AG09309 (cell line): ENCODE results near the gene TBC1D30.

ENCODE experiments used
- DNase-seq: peaks from one replicate; pipeline ENCODE4 v3.0.0-alpha.2; 2010; ENCODE audit warnings: low read depth
- H3K4me3 ChIP-seq: 2 replicates; pipeline ENCODE4 v1.5.1; 2011; ENCODE audit warnings: mild to moderate bottlenecking, low read depth, low read length, moderate library complexity; ENCODE audit not compliant: control insufficient read depth
- TF ChIP-seq, protein P1 (sequence below): IDR thresholded peaks from 2 replicates; pipeline ENCODE4 v1.5.1; 2011; ENCODE audit warnings: mild to moderate bottlenecking, low read depth, low read length, inconsistent platforms; ENCODE audit not compliant: insufficient read depth, control insufficient read depth; ENCODE audit errors: missing control alignments

Gene TBC1D30

GRCh38 chr12:64782191-64782876 is 42.1 kb upstream of the TBC1D30 start:
- no peak overlapping the region for H3K4me3 ChIP-seq
- DNase-seq: no peak
- TF ChIP-seq, protein P1, sequence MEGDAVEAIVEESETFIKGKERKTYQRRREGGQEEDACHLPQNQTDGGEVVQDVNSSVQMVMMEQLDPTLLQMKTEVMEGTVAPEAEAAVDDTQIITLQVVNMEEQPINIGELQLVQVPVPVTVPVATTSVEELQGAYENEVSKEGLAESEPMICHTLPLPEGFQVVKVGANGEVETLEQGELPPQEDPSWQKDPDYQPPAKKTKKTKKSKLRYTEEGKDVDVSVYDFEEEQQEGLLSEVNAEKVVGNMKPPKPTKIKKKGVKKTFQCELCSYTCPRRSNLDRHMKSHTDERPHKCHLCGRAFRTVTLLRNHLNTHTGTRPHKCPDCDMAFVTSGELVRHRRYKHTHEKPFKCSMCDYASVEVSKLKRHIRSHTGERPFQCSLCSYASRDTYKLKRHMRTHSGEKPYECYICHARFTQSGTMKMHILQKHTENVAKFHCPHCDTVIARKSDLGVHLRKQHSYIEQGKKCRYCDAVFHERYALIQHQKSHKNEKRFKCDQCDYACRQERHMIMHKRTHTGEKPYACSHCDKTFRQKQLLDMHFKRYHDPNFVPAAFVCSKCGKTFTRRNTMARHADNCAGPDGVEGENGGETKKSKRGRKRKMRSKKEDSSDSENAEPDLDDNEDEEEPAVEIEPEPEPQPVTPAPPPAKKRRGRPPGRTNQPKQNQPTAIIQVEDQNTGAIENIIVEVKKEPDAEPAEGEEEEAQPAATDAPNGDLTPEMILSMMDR: no peak

GRCh38 chr12:64785838-64786237 is 38.6 kb upstream of the TBC1D30 start:
- no peak overlapping the region for H3K4me3 ChIP-seq
- no peak for DNase-seq
- TF ChIP-seq, protein P1: no peak

DNA sequence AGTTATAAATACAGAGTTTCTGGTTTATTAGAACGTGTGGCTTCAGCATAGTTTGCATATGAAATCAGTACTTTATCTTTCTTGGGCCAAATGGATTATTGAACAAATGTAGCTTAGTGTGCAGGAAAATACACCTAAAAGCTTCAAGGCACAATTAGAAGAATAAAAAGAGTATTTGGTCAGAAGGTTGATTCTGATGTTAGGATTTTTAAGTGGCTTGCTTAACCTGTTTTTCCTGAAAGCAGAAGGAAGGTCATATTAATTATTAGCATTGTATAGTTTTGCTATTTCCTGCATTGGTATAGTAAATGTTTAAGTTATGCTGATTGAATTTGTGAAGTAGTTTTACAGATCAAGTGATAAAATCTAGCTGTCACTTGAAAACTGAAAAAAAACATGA is 34.3 kb upstream of the TBC1D30 start:
- TF ChIP-seq, protein P1: no peak
- DNase-seq: no peak
- no peak overlapping the region for H3K4me3 ChIP-seq

GRCh38 chr12:64791036-64791435 is 33.4 kb upstream of the TBC1D30 start:
- no peak overlapping the region for H3K4me3 ChIP-seq
- TF ChIP-seq, protein P1: no peak
- DNase-seq: no peak

DNA sequence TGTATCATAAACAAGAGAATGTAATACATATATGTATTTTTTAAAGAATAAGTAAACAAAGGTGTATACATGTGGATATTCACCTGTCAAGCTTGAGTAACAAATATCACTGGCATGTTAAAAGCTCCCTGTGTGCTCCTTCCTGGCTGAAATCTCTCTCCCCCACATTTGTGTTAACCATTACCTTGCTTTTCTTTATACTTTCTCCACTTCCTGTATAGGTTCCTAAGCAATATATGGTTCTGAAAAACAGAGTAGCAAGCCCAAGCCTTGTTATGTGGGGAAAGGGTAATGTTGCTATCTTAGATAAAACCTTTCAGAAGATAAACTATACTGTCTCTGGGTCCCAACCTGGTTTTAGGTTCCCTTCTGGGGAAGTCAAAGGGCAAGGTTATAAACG is 32.3 kb upstream of the TBC1D30 start:
- no peak overlapping the region for H3K4me3 ChIP-seq
- TF ChIP-seq, protein P1: no peak
- no peak for DNase-seq

DNA sequence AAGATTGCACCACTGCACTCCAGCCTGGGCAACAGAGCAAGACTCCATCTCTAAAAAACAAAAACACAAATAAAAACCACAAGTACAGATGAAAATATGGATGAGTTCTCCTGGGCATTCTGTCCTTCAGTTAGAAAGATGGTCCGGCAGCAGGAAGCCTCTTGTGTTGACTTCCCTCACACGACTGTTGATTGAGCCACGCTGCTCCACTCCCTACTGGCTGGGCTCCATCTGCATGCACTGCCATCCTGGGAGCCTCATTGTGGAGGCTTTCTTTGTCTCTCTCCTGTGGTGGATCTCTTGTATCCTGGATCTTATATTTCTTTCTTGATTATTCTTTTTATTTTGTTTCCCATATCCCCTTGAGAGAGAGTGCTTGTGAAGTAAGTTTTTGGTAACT is 30.8 kb upstream of the TBC1D30 start:
- TF ChIP-seq, protein P1: no peak
- DNase-seq: no peak
- no peak overlapping the region for H3K4me3 ChIP-seq
